Stimulated activated CD4-positive, alpha-beta T cell treated with anti-CD3 and anti-CD28 coated beads, TNF-alpha, amount 100 ng/mL, for 4 hours (primary cell): ENCODE data around the gene SPESP1.
"Not testable (repeated sequence)": the region's sequence is repeated elsewhere in the genome, so short reads cannot be mapped to it uniquely, and the experiment has no call there.

Source experiments
- DNase-seq, 3 experiments: peaks; one replicate each; pipeline ENCODE4 v3.0.0-alpha.2; 2020; ENCODE audit warnings: low read depth in 3 of 3

SPESP1 gene

DNA sequence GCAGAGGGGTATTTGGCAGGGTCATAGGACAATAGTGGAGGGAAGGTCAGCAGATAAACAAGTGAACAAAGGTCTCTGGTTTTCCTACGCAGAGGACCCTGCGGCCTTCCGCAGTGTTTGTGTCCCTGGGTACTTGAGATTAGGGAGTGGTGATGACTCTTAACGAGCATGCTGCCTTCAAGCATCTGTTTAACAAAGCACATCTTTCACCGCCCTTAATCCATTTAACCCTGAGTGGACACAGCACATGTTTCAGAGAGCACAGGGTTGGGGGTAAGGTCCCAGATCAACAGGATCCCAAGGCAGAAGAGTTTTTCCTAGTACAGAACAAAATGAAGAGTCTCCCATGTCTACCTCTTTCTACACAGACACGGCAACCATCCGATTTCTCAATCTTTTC is 33.4 kb downstream of the SPESP1 start:
- not testable (repeated sequence) for DNase-seq

DNA sequence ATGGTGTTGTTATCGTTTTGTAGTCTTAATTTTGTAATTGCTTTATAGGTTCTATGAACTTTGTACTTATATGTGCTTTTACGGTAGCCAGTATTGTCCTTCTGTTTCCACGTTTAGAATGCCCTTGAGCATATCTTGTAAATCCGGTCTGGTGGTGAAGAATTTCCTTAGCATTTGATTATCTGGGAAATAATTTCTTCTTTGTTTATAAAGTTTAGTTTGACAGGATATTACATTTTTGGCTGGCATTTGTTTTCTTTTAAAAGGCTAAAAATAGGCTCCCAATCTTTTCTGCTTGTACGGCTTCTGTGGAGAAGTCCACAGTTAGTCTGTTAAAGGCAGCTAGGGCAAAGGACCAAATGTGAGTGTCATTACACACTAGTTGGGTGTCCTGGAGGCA is 36.7 kb downstream of the SPESP1 start:
- DNase-seq = no peak

DNA sequence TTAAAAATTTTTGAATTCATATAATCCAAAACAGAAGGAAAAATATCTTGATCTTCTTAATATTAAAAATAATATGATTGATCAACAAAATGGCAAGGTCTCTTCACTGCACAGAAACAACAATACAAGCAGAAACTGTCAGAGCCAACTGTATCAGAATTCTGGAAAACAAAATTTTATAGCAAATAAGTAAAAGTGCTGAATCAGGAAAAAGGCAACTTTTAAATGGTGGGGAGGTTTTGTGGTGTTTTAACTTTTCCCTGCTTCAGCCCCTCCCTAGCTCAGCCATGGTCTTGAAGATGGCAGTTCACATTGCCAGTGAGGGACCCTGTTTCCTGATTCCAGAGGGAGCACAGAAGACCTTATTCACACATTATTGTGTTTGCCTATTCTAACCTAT is 37.6 kb downstream of the SPESP1 start:
- no peak for DNase-seq

DNA sequence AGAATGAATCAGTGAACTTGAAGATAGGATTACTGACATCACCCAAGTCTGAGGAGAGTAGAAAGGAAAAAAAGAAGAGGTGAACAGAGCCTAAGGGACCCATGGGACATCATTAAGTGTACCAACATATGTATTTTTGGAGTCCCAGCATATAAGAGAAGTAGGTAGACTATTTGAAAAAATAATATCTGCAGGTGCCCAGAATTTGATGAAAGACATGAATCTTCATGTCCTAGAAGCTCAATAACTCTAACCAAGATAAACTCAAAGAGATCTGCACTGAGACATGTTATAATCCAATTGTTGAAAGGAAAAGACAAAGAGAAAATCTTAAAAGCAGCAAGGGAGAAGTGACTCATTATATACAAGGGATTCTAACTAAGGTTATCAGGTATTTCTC is 39.0 kb downstream of the SPESP1 start:
- no peak for DNase-seq

GRCh38 chr15:68972201-68973065 is 42.1 kb downstream of the SPESP1 start:
- no peak for DNase-seq

GRCh38 chr15:68975651-68976160 is 45.4 kb downstream of the SPESP1 start:
- not testable (repeated sequence) for DNase-seq

DNA sequence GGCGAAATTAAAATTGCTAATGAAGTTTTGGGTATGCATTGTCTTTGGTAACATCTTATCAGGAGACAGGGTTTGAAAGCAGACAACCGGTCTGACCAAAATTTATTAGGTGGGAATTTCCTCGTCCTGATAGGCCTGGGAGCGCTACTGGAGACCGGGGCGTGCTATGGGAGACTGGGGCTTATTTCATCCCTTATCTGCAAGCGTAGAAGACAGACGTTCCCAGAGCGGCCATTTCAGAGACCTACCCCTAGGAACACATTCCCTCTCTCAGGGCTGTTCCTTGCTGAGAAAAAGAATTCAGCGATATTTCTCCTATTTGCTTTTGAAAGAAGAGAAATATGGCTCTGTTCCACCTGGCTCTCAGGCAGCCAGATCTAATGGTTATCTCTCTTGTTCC is 47.1 kb downstream of the SPESP1 start:
- not testable (repeated sequence) for DNase-seq

- DNase-seq = no peak
Measured at GRCh38 chr15:68979006-68979405, 48.7 kb downstream of the SPESP1 start.

- DNase-seq = no peak
Measured at GRCh38 chr15:68979816-68980215, 49.5 kb downstream of the SPESP1 start.

DNA sequence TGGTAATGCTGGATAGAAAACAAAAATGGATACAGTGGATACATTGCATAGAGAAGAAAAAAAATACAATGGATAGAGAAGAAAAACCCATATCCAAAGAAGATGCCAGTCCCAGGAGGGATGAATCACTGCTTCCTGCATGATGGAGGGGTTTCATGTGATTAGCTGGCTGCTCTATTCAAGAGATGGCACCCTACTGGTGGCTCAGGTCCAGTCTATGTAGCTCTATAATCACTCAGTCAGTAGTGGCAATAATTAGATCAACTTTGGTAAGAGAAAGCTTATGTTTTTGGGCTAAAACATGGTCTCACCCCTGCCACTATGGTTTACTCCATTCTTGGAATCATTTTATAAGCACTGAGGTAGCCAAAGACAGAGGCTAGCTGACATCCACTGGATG is 50.5 kb downstream of the SPESP1 start:
- DNase-seq = no peak

- no peak for DNase-seq
Measured at GRCh38 chr15:68981941-68982340, 51.6 kb downstream of the SPESP1 start.

DNA sequence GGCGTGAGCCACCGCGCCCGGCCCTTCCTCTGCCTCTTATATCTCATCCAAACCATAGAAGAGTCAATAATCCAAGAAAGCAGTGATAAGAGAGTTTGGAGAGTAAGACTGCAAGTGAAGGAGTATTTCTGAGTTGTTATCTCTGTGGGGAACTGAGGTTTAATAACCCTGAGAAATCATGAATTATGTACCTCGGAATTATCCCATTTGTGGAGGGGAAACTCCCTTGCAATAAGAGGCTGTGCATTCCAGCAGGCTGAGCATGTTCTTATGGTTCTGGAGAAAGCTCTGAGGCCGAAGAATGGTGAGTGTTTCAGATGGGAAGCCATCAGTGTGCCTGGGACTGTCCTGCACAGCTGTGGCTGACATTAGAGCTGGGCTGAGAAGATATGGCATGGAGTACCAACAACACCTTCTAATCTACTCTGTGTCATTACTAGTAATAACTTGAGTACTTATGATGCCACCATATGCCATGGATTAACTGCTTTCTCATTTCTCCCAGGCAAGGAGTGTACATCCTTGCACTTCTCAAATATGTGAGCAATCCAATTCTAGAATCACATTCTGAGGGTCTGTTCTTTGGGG is 52.7 kb downstream of the SPESP1 start:
- no peak for DNase-seq

GRCh38 chr15:68983961-68984481 is 53.7 kb downstream of the SPESP1 start:
- no peak for DNase-seq

DNA sequence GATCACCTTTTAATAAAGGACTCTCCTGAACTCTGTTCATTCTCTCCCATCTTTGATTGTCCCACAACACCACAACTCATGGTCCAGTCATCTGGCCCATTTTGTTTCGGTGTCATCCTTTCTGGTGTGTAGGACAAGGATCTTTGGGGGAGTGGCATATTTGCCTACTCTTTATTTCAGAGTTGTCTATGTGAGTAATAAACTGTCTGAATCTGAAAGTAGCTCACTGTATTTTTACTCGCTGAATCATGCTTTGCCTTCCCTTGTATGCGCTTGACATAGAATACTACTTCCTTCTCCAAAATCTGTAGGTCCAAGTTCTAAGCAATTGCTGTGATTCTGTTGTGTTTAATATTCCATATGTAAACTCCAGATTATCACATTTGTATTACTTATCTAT is 54.3 kb downstream of the SPESP1 start:
- DNase-seq = no peak

GRCh38 chr15:68985361-68985891 is 55.1 kb downstream of the SPESP1 start:
- no peak for DNase-seq

DNA sequence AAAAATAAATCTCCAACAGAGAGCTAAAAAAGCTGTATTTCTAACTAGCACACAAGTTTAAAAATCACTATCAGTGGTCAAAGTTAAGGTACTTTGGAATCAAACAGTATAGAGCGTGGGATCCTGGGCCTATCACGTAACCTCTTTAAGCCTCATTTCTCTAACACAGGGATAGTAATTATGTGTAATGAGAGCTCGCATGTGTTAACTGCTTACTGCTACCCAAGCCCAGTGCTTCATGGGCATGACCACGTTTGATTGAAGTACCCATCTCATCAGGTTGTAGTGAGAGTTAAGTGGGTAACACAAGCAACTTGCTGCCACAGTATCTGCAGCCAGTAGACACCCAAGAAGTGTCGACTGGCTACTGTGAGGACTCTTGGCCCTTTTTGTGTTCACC is 56.0 kb downstream of the SPESP1 start:
- no peak for DNase-seq

- DNase-seq = no peak
Measured at GRCh38 chr15:68987120-68987519, 56.8 kb downstream of the SPESP1 start.

DNA sequence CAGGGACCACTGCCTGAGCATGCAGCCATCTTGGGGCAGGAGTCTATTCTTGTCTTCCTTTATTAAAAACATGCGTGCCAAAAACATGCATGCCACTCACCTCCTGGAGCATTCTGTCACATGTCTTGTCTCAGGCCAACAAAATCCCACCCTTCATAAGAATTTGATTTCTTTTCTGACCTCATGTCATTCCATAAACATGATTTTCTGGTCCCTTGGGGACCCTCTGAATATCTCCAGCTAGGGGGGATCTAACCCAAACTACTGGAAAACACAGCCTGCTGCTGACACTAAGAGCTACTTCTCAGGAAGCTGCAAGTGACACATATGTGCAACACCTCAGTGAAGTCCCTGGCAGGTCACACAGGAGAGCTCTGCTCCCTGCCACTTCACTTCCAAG is 57.4 kb downstream of the SPESP1 start:
- DNase-seq = no peak

DNA sequence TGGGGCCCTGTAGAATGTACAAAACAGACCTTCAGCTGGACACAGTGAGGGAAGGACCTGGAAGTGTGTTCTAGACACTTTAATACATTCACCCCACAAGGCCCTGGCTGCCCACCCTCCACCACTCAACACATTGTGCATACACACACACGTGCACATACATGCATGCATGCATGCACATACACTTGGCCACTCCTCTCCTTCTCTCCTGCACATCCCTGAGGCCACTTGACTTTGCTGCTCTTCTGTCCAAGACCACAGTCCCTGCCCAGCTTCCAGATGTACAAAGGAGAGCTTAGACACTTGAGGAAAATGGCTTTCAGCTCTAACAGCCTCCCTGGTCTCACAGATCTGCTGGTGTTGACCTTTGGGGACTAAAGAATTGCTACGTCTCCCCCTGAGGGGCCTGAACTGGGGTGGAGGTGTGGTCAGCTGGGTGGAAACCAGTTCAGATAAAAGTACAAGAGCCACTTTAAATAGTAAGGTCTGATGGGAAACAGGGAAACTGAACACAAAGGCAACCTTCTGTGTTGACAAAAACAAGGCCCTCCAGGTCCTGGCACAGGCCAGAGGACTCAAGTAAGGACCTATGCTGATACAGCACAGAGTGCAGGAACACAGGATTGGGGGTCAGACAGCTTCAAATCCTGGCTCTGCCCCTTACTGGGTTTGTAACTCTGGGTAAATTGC is 59.4 kb downstream of the SPESP1 start:
- DNase-seq = no peak

GRCh38 chr15:68990231-68990991 is 60.1 kb downstream of the SPESP1 start:
- no peak for DNase-seq

DNA sequence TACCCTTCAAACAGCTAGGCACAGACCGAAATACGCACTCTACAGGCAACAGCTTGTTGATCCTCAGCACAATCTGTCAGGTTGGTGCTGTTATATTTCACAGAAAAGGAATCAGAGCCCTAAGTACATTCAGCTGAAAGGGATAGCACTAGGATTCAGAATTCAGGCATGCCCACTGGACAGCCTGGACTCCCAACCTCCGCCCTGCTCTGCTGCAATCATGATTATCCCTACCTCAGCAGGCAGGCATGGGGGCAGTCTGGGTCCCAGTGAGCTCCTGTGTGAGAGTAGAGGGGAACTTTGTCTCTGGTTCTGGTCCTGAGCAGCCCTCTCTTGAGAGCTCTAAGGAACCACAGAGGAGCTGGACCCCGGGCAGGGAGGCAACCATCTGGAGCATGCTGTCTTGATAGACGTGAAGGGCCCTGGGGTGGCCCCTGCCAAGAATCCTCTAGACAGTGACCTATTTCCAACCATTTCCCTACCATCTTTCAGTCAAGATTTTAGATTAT is 60.7 kb downstream of the SPESP1 start:
- no peak for DNase-seq
